Astrocyte (in vitro differentiated cells and primary cell): ENCODE measurements around the gene KRT9.

Source experiments
- CTCF ChIP-seq: IDR thresholded peaks from 2 replicates; pipeline ENCODE4 v1.5.1; 2011; ENCODE audit warnings: low read depth, mild to moderate bottlenecking, inconsistent platforms, low read length, moderate library complexity; ENCODE audit not compliant: insufficient read depth
- EZH2 ChIP-seq: IDR thresholded peaks from 2 replicates; pipeline ENCODE4 v1.6.1; 2012; ENCODE audit warnings: mild to moderate bottlenecking, low read length, inconsistent platforms; ENCODE audit not compliant: insufficient read depth

- TF ChIP-seq EZH2 (no peak), CTCF (no peak)
These were observed 47.6 kb downstream of the KRT9 start for GRCh38 chr17:41524261-41524660.
